Endothelial cell (in vitro differentiated cells): ENCODE measurements around the gene MAD1L1. TPM values are rescaled to one million over a fixed set of nuclear protein-coding genes. Genes with fewer than 3 reads are reported as not detected.

Experiments
- DNase-seq: peaks from one replicate; pipeline ENCODE4 v3.0.0; 2021; ENCODE audit warnings: low spot score
- H3K27ac Mint-ChIP-seq: one replicate; pipeline ENCODE4 v1.8.0; 2021; ENCODE audit warnings: mixed read lengths, inconsistent platforms; ENCODE audit not compliant: unreplicated experiment
- H3K27me3 Mint-ChIP-seq: one replicate; pipeline ENCODE4 v1.8.0; 2021; ENCODE audit warnings: mild to moderate bottlenecking, moderate library complexity, mixed read lengths, inconsistent platforms; ENCODE audit not compliant: unreplicated experiment
- H3K36me3 Mint-ChIP-seq: one replicate; pipeline ENCODE4 v1.8.0; 2021; ENCODE audit warnings: mild to moderate bottlenecking, low read depth, mixed read lengths, inconsistent platforms; ENCODE audit not compliant: unreplicated experiment
- H3K4me1 Mint-ChIP-seq: one replicate; pipeline ENCODE4 v1.8.0; 2021; ENCODE audit warnings: mild to moderate bottlenecking, mixed read lengths, inconsistent platforms; ENCODE audit not compliant: unreplicated experiment
- H3K4me3 Mint-ChIP-seq: one replicate; pipeline ENCODE4 v1.8.0; 2021; ENCODE audit warnings: mild to moderate bottlenecking, mixed read lengths, inconsistent platforms; ENCODE audit not compliant: unreplicated experiment
- H3K9me3 Mint-ChIP-seq: one replicate; pipeline ENCODE4 v1.8.0; 2021; ENCODE audit warnings: mixed read lengths, inconsistent platforms; ENCODE audit not compliant: unreplicated experiment
- CTCF ChIP-seq: fragments of 200-600 bp; sonication (generic); IDR thresholded peaks from one replicate; pipeline ENCODE4 v1.5.0; 2021; ENCODE audit warnings: antibody characterized with exemption; ENCODE audit not compliant: unreplicated experiment
- total RNA-seq: library from RNA; stranded (reverse); fragmentation: NEBNext Ultra II Directional; extraction: Animal tissue kit (Norgen Biotek cat#: 25700); gene quantifications from one replicate; pipeline ENCODE4 v1.2.1, GENCODE V29; 2021; ENCODE audit not compliant: unreplicated experiment

Gene MAD1L1
- total RNA-seq, 1 donor from 2014 or later: 43.3 TPM

DNA sequence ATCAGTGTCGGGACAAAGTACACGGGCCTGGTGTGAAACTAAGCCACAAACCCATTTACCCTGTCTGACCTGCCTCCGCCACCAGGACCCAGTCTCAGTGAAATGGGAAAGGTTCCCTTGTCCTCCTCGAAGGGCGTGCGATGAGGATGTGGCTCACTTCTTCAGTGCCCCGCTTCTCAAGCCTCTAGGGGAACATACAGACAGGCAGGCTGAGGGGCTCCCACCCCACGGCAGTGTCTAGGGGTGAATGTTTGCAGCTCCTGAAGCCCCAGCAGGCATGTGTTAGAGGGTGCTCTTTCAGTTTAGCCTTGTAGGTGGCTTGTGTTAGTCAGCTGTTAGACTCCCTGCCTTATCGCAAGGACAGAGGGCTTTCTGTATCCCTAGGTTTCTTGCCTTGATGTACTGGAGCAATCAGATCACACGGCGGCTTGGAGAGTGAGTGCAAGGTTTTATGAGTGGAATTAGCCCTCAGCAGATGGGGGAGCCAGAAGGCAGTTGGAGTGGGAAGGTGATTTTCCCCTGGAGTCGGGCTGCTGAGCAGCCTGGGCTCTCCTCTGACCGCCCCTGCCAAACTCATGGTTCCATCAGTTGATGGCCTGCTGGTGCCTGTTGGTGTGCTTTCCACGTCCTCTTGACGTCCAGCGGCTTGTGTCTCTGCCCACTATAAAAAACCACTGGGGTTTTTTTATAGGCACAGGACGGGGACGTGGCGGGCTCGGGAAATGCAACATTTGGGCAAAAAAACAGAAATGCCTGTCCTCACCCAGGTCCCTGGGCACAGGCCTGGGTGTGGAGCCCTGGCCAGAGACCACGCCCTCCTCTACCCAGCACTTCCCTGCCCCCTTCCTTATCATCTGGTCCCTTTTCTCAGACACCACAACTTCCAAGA lies 10.0 kb upstream of the MAD1L1 start:
- peak overlapping the region; percentile 24 for H3K27ac Mint-ChIP-seq
- no peak for TF ChIP-seq CTCF
- no peaks in the 10 kb centered on the region for H3K9me3 Mint-ChIP-seq
- H3K36me3 Mint-ChIP-seq: no peaks in the 10 kb centered on the region
- H3K27me3 Mint-ChIP-seq: peaks cover 3% of the 10 kb centered on the region
- H3K4me3 Mint-ChIP-seq: peak overlapping the region; percentile 94
- H3K4me1 Mint-ChIP-seq: peaks cover 19% of the 10 kb centered on the region
- DNase-seq: peak; percentile 38

- Mint-ChIP-seq H3K27ac (peak within 1 kb of the TSS; percentile 24), H3K4me1 (peaks cover 21% of the 10 kb centered on the region), H3K9me3 (no peaks in the 10 kb centered on the region), H3K36me3 (peaks cover 4% of the 10 kb centered on the region), H3K27me3 (peaks cover 3% of the 10 kb centered on the region), H3K4me3 (peak within 1 kb of the TSS; percentile 94)
- TF ChIP-seq CTCF: no peak
- DNase-seq: peak; percentile 71
Measured at GRCh38 chr7:2241580-2242540, 9.1 kb upstream of the MAD1L1 start, which contains the start of the genes MRM2 and NUDT1. MRM2 (minus strand) TSS chr7:2242205; CDS start chr7:2242169, 36 bp downstream. NUDT1 (plus strand) TSS chr7:2242226; CDS start chr7:2244575, 2,349 bp downstream.

GRCh38 chr7:2239242-2239641 lies 6.5 kb upstream of the MAD1L1 start:
- Mint-ChIP-seq H3K9me3 (no peaks in the 10 kb centered on the region), H3K27ac (no peak overlapping the region), H3K36me3 (peaks cover 10% of the 10 kb centered on the region), H3K4me1 (peaks cover 11% of the 10 kb centered on the region), H3K27me3 (no peaks in the 10 kb centered on the region), H3K4me3 (peak overlapping the region; percentile 39)
- DNase-seq: no peak
- no peak for TF ChIP-seq CTCF

GRCh38 chr7:2237109-2237602 lies 4.4 kb upstream of the MAD1L1 start:
- Mint-ChIP-seq H3K36me3 (peaks cover 15% of the 10 kb centered on the region), H3K9me3 (no peaks in the 10 kb centered on the region), H3K4me3 (peak overlapping the region; percentile 47), H3K4me1 (peaks cover 16% of the 10 kb centered on the region), H3K27ac (no peak overlapping the region), H3K27me3 (peaks cover 4% of the 10 kb centered on the region)
- TF ChIP-seq CTCF: no peak
- no peak for DNase-seq
